ENCODE results near the gene PTPRA.

- no peak for TF ChIP-seq SUZ12 (IDR thresholded peaks at IDR 0.05; ENCODE audit: low read length)
- TF ChIP-seq CTCF (IDR thresholded peaks at IDR 0.05; ENCODE audit: control extremely low read depth in 1 of 3, insufficient read depth in 1 of 3, low read depth in 1 of 3, low read length in 3 of 3) = no peak
- TF ChIP-seq POLR2A (IDR thresholded peaks at IDR 0.05; ENCODE audit: control extremely low read depth in 1 of 2, low read depth in 2 of 2, low read length in 2 of 2) = no peak
- no peak for TF ChIP-seq NRF1 (IDR thresholded peaks at IDR 0.05; ENCODE audit: low read depth, low read length)
- TF ChIP-seq CREB1 (IDR thresholded peaks at IDR 0.05) = no peak
- no peak for TF ChIP-seq MAFK (IDR thresholded peaks at IDR 0.05; ENCODE audit: low read depth, low read length)
- TF ChIP-seq JUN (IDR thresholded peaks at IDR 0.05; ENCODE audit: low read depth, low read length) = no peak
- no peak for TF ChIP-seq CBX5 (IDR thresholded peaks at IDR 0.05; ENCODE audit: low read depth, low read length)
- TF ChIP-seq ATF2 (IDR thresholded peaks at IDR 0.05; ENCODE audit: low read length) = no peak
- TF ChIP-seq KDM5A (IDR thresholded peaks at IDR 0.05; ENCODE audit: low read length) = no peak
- no peak for TF ChIP-seq HDAC6 (IDR thresholded peaks at IDR 0.05; ENCODE audit: low read depth, low read length)
Measured at GRCh38 chr20:2907519-2907918, 34.2 kb downstream of the PTPRA start.
